ENCODE results near the gene ATPAF2. TPM values are rescaled to one million over a fixed set of nuclear protein-coding genes. Genes with fewer than 3 reads are reported as not detected.

ATPAF2 gene
- total and polyA plus RNA-seq, 10 of the 15 experiments (the other 5 are each of a cell fraction or from before 2014, with no cell fraction given), result 6.5 to 33.0 (median 26.5) TPM

DNA sequence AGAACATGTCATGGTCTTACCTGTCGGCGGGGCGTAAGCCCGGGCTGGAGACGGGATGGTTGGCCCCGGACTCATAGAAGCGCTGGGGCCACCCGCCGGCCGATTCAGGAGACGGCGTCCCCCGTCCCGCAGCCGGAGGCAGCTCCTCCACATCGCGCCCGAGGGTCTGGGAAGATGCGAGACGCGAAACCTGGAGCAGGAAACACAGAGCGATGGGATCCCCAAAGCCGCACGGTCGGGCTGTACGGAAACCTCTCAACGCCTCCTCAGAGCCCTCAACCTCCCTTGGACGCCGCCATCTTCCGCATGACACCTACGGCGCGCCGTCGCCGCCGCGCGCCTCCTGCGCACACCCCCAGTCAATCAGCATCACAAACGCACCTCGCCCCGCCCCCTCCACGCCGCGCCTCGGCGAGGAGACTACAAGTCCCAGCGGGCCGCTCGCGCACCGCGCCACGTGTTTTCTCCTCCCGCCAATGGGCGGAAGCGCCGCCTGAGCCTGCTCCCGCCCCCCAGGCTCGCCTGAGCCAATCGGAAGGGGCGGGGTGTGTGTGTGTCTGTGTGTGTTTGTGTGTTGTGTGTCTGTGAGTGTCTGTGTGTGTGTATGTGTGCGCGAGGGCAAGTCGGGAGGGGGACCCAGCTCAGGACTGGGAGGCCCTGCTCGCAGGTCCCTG is at the start of gene ATPAF2, which contains the start of gene GID4 (continued):
- TF ChIP-seq, protein P1, sequence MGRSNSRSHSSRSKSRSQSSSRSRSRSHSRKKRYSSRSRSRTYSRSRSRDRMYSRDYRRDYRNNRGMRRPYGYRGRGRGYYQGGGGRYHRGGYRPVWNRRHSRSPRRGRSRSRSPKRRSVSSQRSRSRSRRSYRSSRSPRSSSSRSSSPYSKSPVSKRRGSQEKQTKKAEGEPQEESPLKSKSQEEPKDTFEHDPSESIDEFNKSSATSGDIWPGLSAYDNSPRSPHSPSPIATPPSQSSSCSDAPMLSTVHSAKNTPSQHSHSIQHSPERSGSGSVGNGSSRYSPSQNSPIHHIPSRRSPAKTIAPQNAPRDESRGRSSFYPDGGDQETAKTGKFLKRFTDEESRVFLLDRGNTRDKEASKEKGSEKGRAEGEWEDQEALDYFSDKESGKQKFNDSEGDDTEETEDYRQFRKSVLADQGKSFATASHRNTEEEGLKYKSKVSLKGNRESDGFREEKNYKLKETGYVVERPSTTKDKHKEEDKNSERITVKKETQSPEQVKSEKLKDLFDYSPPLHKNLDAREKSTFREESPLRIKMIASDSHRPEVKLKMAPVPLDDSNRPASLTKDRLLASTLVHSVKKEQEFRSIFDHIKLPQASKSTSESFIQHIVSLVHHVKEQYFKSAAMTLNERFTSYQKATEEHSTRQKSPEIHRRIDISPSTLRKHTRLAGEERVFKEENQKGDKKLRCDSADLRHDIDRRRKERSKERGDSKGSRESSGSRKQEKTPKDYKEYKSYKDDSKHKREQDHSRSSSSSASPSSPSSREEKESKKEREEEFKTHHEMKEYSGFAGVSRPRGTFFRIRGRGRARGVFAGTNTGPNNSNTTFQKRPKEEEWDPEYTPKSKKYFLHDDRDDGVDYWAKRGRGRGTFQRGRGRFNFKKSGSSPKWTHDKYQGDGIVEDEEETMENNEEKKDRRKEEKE (IDR thresholded peaks at IDR 0.05), result no peak
- TF ChIP-seq JUND (IDR thresholded peaks at IDR 0.05; ENCODE audit: low read depth, low read length), result no peak
- TF ChIP-seq CBFB (IDR thresholded peaks at IDR 0.05; ENCODE audit: low read depth), result no peak
- TF ChIP-seq PAX5 (IDR thresholded peaks at IDR 0.05; ENCODE audit: borderline replicate concordance, low read depth, low read length), result no peak
- TF ChIP-seq RFX5 (IDR thresholded peaks at IDR 0.05; ENCODE audit: low read depth, low read length), result peak; percentile 65; the same call in 1 of the 2 replicates
- TF ChIP-seq ZZZ3 (IDR thresholded peaks at IDR 0.05; ENCODE audit: control insufficient read depth, insufficient read length, low read depth), result no peak

- ChIA-PET SMC1A (ENCODE audit: uncharacterized antibody, unreplicated experiment) (interaction anchor here (0.7 to 1.5 kb wide), 3 partner anchors 49 to 498 kb away, joined by 3 to 5 read pairs (median 5); no protein-coding TSS in a partner anchor), RAD21 (ENCODE audit: unreplicated experiment) (interaction anchor here (1.8 kb wide), 1 partner anchor 55 kb away, joined by 6 read pairs; no protein-coding TSS in a partner anchor), POLR2A (interaction anchor here (0.5 kb wide), 1 partner anchor 185 kb away, joined by 3 read pairs; no protein-coding TSS in a partner anchor), CTCF (interaction anchor here (0.6 to 1.1 kb wide), 3 partner anchors 15 to 172 kb away, joined by 3 to 4 read pairs (median 3); no protein-coding TSS in a partner anchor)
- peak; percentile 97 for ATAC-seq
- H3K4me3 ChIP-seq, result peak within 1 kb of the TSS; percentile 90
- no peaks in the 10 kb centered on the region for H3K9me3 ChIP-seq (replicated peaks; ENCODE audit: control insufficient read depth, insufficient read depth, low read length)
- intact Hi-C loops (cut with micrococcal nuclease; ENCODE audit: unreplicated experiment), result loop anchor here (1.0 kb wide), 1 partner anchor 49 kb away; the partner anchor contains the start of genes ATPAF2 and GID4
- in situ Hi-C loops (cut with MboI), result no loop called here
- peak; percentile 41 for FAIRE-seq
- H3K27me3 ChIP-seq (replicated peaks in 1 of 2; ENCODE audit: control insufficient read depth in 2 of 2, insufficient read depth in 2 of 2, low read length in 1 of 2), result no peaks in the 10 kb centered on the region
- H3K27ac ChIP-seq (ENCODE audit: control insufficient read depth, insufficient read depth), result peak within 1 kb of the TSS; percentile 85
- DNase-seq (ENCODE audit: low read depth, low spot score), result peak; percentile 65
- H3K9ac ChIP-seq (ENCODE audit: control insufficient read depth, insufficient read depth, low read length), result peak within 1 kb of the TSS; percentile 98
- H4K20me1 ChIP-seq (ENCODE audit: control insufficient read depth, insufficient read depth), result no peaks in the 10 kb centered on the region
- H3K4me1 ChIP-seq (ENCODE audit: control insufficient read depth, insufficient read depth, low read length), result no peaks in the 10 kb centered on the region
- H3K36me3 ChIP-seq (ENCODE audit: control insufficient read depth in 2 of 2, insufficient read depth in 2 of 2, low read length in 1 of 2), result no peaks in the 10 kb centered on the region
- TSS peak; percentile 75 for BruUV-seq (replicated peaks)
- H3K79me2 ChIP-seq (ENCODE audit: control insufficient read depth, insufficient read depth, low read length), result peaks cover 26% of the 10 kb centered on the region
- WGBS (ENCODE audit: insufficient coverage, insufficient replicate concordance, low lambda C conversion rate, missing lambda C conversion rate), result under 1% methylated on average over 52 of the region's 52 CpGs
- H2AFZ ChIP-seq (ENCODE audit: control insufficient read depth, low read depth, low read length), result peak within 1 kb of the TSS; percentile 97
- H3K4me2 ChIP-seq (ENCODE audit: control insufficient read depth, insufficient read depth), result peak within 1 kb of the TSS; percentile 86
- TF ChIP-seq SPI1 (IDR thresholded peaks at IDR 0.05; ENCODE audit: borderline replicate concordance, insufficient read depth, low read depth, low read length), result no peak
- 0 out of 2 replicates have a peak, but pooled peaks have one; percentile 26 for TF ChIP-seq CBFB (IDR thresholded peaks at IDR 0.05; ENCODE audit: low read depth)
- peak; percentile 63; the same call in 1 of the 2 replicates for TF ChIP-seq STAT1 (conservative IDR thresholded peaks at IDR 0.05)
- TF ChIP-seq IRF4 (IDR thresholded peaks at IDR 0.05; ENCODE audit: low read depth, low read length), result peak; percentile 55; the same call in 1 of the 2 replicates
- TF ChIP-seq, protein P2, sequence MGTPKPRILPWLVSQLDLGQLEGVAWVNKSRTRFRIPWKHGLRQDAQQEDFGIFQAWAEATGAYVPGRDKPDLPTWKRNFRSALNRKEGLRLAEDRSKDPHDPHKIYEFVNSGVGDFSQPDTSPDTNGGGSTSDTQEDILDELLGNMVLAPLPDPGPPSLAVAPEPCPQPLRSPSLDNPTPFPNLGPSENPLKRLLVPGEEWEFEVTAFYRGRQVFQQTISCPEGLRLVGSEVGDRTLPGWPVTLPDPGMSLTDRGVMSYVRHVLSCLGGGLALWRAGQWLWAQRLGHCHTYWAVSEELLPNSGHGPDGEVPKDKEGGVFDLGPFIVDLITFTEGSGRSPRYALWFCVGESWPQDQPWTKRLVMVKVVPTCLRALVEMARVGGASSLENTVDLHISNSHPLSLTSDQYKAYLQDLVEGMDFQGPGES (IDR thresholded peaks at IDR 0.05), result 0 out of 2 replicates have a peak, but pooled peaks have one; percentile 14
- TF ChIP-seq, protein P3, sequence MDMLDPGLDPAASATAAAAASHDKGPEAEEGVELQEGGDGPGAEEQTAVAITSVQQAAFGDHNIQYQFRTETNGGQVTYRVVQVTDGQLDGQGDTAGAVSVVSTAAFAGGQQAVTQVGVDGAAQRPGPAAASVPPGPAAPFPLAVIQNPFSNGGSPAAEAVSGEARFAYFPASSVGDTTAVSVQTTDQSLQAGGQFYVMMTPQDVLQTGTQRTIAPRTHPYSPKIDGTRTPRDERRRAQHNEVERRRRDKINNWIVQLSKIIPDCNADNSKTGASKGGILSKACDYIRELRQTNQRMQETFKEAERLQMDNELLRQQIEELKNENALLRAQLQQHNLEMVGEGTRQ (IDR thresholded peaks at IDR 0.05; ENCODE audit: borderline replicate concordance, low read depth, low read length), result no peak
- TF ChIP-seq PAX8 (IDR thresholded peaks at IDR 0.05), result no peak
- peak; percentile 80 for TF ChIP-seq RELA (IDR thresholded peaks at IDR 0.05; ENCODE audit: borderline replicate concordance, partially characterized antibody)
- peak; percentile 65 for TF ChIP-seq NR2F1 (conservative IDR thresholded peaks at IDR 0.05)
- TF ChIP-seq ZNF207 (IDR thresholded peaks at IDR 0.05; ENCODE audit: borderline replicate concordance), result peak; percentile 92
Measured at GRCh38 chr17:18087610-18088491, 48.9 kb upstream of the ATPAF2 start, which contains the start of gene DRG2. DRG2 (plus strand) TSS chr17:18087948; CDS start chr17:18088024, 76 bp downstream.
